ENCODE data around the gene CLEC2B. TPM values are rescaled to one million over a fixed set of nuclear protein-coding genes. Genes with fewer than 3 reads are reported as not detected.
A peak's percentile ranks its signal among the peaks of the same experiment; 100 is the strongest.

CLEC2B gene
- total RNA-seq, 4 donors from 2014 or later: 3.3 to 31.4 (median 5.7) TPM

GRCh38 chr12:9868951-9869306, 225 bp downstream of the CLEC2B start:
- Histone ChIP-seq H3K36me3 (no peaks in the 10 kb centered on the region), H3K9me3 (no peaks in the 10 kb centered on the region), H3K27ac (peak overlapping the region; percentile 74 to 87 (median 83)), H3K27me3 (no peaks in the 10 kb centered on the region), H3K4me1 (no peaks in the 10 kb centered on the region), H3K4me3 (peak overlapping the region; percentile 28 to 48 (median 41))
- no peak for TF ChIP-seq CTCF (IDR thresholded peaks at IDR 0.05)
- no peak for TF ChIP-seq POLR2A (IDR thresholded peaks at IDR 0.05)
- DNase-seq: no peak

GRCh38 chr12:9868311-9868801, 798 bp downstream of the CLEC2B start:
- Histone ChIP-seq H3K4me3 (peak overlapping the region; percentile 28 to 48 (median 41)), H3K36me3 (no peaks in the 10 kb centered on the region)
- no peak for DNase-seq

GRCh38 chr12:9867531-9867930, 1.6 kb downstream of the CLEC2B start:
- peak overlapping the region; percentile 28 to 48 (median 41) for H3K4me3 ChIP-seq
- no peaks in the 10 kb centered on the region for H3K4me1 ChIP-seq
- H3K9me3 ChIP-seq: no peaks in the 10 kb centered on the region
- DNase-seq: no peak
- H3K27me3 ChIP-seq: no peaks in the 10 kb centered on the region
- peak overlapping the region; percentile 70 to 87 (median 79) for H3K27ac ChIP-seq
- H3K36me3 ChIP-seq: no peaks in the 10 kb centered on the region
- no peak for TF ChIP-seq POLR2A (IDR thresholded peaks at IDR 0.05)
- no peak for TF ChIP-seq CTCF (IDR thresholded peaks at IDR 0.05)

More at GRCh38 chr12:9868311-9868801, 798 bp downstream of the CLEC2B start:
- Histone ChIP-seq H3K27me3 (no peaks in the 10 kb centered on the region), H3K27ac (peak overlapping the region; percentile 74 to 87 (median 83)), H3K4me1 (no peaks in the 10 kb centered on the region), H3K9me3 (no peaks in the 10 kb centered on the region)
- no peak for TF ChIP-seq CTCF (IDR thresholded peaks at IDR 0.05)
- no peak for TF ChIP-seq POLR2A (IDR thresholded peaks at IDR 0.05)

GRCh38 chr12:9866860-9867269, 2.3 kb downstream of the CLEC2B start:
- TF ChIP-seq CTCF (IDR thresholded peaks at IDR 0.05) (no peak), POLR2A (IDR thresholded peaks at IDR 0.05) (no peak)
- DNase-seq: no peak
- no peaks in the 10 kb centered on the region for H3K4me1 ChIP-seq
- peak overlapping the region; percentile 70 to 87 (median 79) for H3K27ac ChIP-seq
- H3K4me3 ChIP-seq: peak overlapping the region; percentile 28 to 48 (median 41)
- H3K27me3 ChIP-seq: no peaks in the 10 kb centered on the region
- no peaks in the 10 kb centered on the region for H3K9me3 ChIP-seq
- no peaks in the 10 kb centered on the region for H3K36me3 ChIP-seq

- H3K4me1 ChIP-seq: no peaks in the 10 kb centered on the region
- H3K9me3 ChIP-seq: no peaks in the 10 kb centered on the region
- H3K4me3 ChIP-seq: peak overlapping the region in 2 of 4 donors; percentile 28 to 43
- no peaks in the 10 kb centered on the region for H3K27me3 ChIP-seq
- H3K36me3 ChIP-seq: no peaks in the 10 kb centered on the region
- no peak for DNase-seq
- no peak for TF ChIP-seq POLR2A (IDR thresholded peaks at IDR 0.05)
- TF ChIP-seq CTCF (IDR thresholded peaks at IDR 0.05): no peak
- peak overlapping the region in 2 of 4 donors; percentile 3 to 11 for H3K27ac ChIP-seq
Observed at GRCh38 chr12:9864913-9865675, 4.1 kb downstream of the CLEC2B start.
